Esophagus muscularis mucosa (tissue), 3 donors: ENCODE data around the gene AKAP13.
"Not testable (repeated sequence)": the region's sequence is repeated elsewhere in the genome, so short reads cannot be mapped to it uniquely, and the experiment has no call there.

ENCODE experiments used
- EP300 ChIP-seq: sonication (generic); formaldehyde crosslinking; IDR thresholded peaks from one replicate; pipeline ENCODE4 v1.6.1; 2017; ENCODE audit warnings: antibody characterized with exemption
- TF ChIP-seq, protein P1 (sequence below), 3 experiments: fragments of 200-600 bp in 2 of 3; fragments of 450-650 bp in 1 of 3; sonication (generic) in 2 of 3; IDR thresholded peaks; one replicate each; pipeline ENCODE4 v1.5.1; 2017 to 2019; ENCODE audit warnings: antibody characterized with exemption in 3 of 3, mild to moderate bottlenecking in 2 of 3, moderate library complexity in 1 of 3

DNA sequence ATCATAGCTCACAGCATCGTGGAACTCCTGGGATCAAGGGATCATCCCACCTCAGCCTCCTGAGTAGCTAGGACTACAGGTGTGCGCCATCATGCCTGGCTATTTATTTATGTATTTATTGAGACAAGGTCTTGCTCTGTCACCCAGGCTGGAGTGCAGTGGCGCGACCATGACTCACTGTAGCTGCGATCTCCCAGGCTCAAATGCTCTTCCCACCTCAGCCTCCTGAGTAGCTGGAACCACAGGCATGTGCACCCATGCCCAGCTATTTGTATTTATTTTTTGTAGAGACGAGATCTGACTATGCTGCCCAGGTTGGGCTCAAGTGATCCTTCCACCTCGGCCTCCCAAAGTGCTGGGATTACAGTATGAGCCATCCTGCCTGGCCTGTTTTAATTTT lies 107.4 kb downstream of the AKAP13 start:
- TF ChIP-seq, protein P1, sequence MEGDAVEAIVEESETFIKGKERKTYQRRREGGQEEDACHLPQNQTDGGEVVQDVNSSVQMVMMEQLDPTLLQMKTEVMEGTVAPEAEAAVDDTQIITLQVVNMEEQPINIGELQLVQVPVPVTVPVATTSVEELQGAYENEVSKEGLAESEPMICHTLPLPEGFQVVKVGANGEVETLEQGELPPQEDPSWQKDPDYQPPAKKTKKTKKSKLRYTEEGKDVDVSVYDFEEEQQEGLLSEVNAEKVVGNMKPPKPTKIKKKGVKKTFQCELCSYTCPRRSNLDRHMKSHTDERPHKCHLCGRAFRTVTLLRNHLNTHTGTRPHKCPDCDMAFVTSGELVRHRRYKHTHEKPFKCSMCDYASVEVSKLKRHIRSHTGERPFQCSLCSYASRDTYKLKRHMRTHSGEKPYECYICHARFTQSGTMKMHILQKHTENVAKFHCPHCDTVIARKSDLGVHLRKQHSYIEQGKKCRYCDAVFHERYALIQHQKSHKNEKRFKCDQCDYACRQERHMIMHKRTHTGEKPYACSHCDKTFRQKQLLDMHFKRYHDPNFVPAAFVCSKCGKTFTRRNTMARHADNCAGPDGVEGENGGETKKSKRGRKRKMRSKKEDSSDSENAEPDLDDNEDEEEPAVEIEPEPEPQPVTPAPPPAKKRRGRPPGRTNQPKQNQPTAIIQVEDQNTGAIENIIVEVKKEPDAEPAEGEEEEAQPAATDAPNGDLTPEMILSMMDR (IDR thresholded peaks at IDR 0.05), result not testable (repeated sequence)
- not testable (repeated sequence) for TF ChIP-seq EP300
